Anterior cingulate cortex (tissue), 58 donors: ENCODE results near the gene MAN1A1.
"Not testable (repeated sequence)": the region's sequence is repeated elsewhere in the genome, so short reads cannot be mapped to it uniquely, and the experiment has no call there.

Experiments
- DNase-seq, 58 donors: peaks; one replicate each; lab custom pipeline; 2025; lab: John Stamatoyannopoulos, UW

The MAN1A1 gene

DNA sequence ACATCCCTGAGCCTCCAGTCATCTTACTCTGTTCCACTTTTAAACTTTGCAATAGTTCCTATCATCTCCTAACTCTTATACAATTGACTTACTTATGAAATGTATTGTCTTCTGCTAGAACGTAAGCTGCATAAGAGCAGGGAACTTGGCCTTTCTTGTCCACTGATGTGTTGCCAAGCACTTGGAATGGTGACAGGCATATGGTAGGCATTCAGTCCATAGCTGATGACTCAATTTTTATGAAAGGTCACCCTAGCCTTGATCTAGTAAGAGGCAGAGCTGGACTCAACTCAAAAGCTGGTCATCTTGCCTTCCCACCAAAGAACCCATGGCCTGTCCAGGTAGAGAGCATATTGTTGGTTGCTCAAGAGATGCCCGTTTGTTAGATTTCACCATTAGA lies 188.7 kb downstream of the MAN1A1 start:
- DNase-seq: no peak

DNA sequence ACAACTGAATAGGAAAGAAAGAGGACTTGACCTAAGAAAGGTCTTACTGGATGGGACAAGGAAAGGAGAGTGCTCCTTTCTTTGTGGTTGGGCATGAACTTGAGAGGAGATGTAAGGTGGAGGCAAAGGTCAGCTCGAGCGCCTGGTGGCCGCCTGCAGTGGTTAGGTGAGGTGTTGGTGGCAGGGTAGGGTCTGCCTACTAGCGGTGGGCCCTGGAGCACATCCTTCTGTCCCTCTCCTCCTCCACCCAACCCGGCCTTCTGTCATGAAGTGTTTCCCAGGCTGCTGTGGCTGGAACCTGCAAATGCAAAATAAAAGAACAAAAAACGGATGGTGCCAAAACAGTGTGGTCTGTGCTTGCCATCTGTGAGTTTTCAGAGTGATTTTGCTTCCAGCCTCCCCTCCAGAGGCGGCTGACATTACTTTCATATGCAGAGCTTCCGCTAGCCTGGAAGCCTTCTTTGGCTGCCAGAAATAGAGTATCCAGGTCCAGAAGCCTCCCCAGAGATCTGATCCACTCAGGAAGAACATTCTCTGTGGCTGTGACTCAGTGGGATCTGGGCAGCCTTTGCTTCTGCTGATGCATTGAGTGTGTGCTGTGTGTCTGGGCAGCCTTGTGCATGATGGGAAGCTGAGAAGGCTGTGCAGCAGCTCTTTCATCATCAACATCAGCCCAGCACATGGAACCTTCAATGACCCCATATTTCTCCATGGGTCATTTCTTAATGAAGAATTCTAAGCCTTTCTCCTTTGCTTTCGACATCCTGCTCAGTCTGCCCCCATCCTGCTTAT lies 191.3 kb downstream of the MAN1A1 start:
- peak in 2 of 58 donors; percentile 1 to 5 for DNase-seq

DNA sequence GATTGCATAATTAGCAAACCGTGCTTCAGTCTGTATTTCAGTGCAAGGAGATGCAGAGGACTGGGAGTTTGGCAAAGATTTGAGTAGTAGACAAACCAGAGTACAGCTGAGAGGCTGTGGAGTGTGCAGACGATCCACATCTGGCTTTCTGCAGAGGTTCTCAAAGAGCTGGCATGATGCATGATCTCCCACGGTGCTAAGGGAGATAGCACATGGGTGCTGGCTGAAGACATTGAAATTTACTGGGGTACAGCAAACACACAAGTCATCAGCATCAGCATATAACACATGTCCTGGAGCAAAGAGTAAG lies 192.1 kb downstream of the MAN1A1 start:
- DNase-seq: no peak

DNA sequence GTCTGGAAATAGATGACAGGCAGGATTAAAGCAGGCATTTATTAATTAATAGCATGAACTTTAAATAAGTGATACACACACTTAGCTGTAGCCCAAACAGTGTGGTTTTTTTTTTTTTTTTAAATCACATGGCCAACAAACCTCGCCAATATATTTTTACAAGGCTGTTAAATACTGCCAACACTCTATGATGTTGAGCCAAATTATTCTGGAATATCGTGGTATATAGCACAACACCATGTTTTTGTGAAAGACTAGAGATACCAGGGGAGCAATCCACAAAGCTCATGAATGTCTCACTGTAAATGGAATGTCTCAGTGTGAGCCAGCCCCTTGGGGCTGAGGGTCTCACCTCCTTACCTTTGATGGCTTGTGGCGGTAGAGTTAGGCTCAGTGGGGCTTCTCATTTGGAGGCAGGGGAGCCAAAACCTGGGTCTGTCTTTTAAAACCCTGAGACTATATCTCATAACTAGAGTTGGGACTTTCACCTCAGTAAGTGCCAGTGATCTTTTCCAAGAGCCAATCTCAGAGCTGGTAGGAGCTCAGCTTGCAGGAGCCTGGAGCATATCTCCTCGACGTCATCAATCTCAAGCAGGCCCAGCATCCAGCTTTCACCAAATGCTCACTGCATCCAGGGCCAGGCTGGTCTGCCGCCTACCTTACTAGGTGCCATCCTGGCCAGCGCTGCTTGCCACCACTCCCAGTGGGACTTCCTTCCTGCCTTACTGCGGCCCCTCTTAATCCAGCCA lies 192.6 kb downstream of the MAN1A1 start:
- DNase-seq: no peak

DNA sequence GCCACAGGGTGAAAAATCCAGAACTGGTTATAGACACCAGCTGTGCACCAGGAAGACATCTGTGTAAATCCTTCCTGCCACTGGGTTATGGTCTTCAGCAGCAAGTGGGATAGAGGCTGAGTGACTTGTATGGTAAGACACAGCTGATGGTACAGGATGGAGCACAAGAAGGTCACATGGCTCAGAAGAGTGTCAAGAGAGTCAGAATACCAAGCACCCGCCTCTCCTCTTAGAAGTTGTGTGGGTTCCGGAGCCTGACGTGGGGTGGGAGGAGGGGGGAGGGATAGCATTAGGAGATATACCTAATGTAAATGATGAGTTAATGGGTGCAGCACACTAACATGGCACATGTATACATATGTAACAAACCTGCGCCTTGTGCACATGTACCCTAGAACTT lies 193.5 kb downstream of the MAN1A1 start:
- not testable (repeated sequence) for DNase-seq

DNA sequence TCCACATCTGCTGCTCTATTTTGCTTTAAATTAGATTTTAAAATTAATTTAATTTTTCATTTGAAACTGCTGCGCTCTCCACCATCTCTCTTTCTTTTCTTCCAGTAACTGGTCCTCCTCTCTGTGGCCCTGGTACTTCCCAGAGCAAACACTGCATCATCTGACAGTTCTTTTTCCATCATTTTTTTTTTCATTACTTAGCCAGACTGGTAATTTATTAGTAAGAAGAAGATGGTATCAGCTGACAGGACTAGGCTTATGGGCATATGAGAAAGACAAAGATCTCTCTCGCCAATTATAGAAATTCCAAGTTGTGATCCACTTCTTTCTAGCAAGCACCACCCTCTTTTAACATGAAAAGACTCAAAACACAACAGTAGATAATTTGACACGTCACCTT lies 197.4 kb downstream of the MAN1A1 start:
- no peak for DNase-seq

DNA sequence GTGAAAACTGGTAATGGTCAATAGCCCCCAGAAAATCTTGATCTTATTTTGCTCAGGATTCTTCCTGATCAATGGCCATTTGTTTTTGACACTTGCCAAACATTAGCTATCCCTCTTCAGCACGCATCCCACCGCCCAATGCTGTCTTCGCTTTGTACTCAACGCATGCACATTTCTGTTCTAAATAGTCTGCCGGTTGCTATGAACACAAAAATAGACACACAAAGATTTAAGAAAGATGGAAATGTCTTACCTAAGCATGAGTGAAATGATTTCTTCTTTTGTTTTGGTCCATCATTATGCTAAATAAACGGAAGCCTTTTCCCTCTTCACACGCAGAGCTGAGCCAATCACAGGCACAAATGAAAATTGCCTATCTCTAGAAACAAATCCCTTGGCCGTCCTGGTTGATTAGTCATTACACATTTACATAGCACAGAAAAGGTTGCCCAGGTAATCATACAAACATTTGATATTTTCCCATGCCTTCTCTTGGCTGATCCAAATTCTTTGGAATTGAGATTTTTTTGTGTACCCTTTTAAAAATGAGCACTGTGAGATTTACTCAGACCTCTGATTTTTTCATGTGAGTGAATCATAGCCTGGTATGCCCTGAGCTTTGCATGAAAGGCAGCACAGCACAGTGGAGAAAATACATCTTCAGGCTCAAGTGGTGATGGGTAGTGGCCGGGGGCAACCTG lies 200.6 kb downstream of the MAN1A1 start:
- DNase-seq: peak in 2 of 58 donors; percentile 22 to 39

DNA sequence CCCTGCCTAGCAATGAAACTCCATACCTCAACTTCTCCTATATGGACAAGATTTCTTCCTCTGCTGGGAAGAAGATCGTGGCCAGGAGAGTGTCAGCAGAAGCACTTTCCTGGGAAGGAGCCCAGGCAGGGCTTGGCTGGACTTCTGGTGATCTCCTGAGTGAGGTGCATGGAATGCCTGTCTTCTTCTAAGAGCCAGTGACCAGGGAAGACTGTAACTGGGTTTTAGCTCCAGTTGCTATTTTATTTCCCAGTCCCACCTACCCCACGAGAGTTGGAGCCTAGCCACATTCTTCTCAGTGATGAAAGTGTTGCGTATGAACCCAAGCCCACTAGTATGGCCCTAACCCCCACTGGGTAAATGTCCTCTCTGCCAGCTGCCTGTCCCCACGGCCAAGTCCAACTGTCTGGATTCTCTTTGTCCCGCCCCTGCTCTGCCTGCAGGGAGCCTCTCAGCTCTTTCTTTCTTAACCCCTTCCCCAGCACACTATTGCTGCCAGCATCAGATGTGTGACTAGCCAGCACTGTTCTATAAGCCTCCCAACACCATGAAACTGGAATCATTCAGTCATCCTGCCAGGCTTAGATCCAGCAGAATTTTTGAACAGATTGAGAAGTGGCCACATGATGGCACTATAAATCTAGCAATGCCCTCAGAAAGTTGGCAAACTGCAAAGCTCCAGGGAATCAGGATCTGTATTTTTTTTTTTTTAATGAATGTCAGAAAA lies 201.3 kb downstream of the MAN1A1 start:
- peak in 33 of 58 donors; percentile 10 to 62 (median 36) for DNase-seq

DNA sequence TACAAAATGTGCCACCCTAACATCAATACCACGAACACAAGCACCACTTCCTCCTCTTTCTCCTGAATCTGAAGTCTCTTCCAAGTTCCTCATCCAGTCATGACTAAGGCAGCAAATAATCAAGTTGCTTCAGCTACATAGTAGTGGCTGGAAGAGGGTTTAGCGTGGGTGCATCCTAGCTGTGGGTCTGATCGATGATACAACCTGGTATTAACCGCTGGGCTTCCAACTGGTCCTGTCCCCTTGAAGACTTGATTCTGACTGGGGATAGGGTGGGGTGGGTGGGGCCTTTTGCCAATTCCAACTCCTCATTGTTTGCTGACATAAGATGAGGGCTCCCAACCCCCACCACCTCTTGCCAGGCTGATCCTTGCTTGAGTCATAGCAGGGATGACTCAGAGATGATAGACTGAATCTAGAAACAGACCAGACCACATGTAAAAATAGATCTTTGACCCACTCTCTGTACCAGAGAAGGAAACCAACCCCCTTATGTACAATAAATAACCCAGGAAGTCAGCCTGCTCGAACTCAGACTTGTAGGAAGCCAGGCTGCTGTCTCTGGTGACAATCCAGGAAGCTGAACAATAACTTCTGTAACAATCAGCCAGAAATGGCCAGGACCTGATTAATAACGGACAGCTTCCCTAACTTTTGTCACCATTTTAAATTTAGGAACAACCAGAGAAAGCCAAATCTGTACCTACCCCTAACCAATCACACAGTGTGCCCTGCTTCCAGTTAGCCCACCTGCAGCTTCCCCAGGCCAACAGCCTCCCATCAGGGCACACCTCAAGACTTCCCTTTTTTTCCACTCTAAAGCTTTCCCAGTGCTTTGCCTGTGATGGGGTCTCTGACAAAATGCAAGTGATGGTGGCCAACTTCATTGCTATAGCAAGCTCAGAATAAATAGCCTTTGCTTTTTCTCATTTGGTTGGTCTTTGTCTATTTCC lies 202.2 kb downstream of the MAN1A1 start:
- DNase-seq: peak in 15 of 58 donors; percentile 6 to 59 (median 18)

DNA sequence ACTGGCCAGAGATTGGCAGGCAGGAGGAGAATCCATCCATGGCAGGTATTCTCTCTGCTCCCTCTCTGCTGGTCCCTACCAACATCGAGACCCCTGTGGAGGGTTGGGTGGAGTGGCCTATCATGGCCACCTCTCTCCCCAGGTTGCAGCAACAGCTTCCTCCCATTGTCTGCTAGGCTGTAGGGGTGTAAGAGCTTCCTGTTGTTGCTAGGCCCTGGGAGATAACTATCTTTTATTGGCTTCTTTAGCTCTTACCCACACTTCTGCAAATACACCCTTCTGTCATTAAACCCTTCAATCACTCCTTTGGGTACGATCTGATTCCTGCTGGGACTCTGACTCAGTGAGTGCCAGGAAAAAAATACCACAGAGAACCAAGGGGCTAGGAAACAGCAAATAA lies 204.4 kb downstream of the MAN1A1 start:
- no peak for DNase-seq

DNA sequence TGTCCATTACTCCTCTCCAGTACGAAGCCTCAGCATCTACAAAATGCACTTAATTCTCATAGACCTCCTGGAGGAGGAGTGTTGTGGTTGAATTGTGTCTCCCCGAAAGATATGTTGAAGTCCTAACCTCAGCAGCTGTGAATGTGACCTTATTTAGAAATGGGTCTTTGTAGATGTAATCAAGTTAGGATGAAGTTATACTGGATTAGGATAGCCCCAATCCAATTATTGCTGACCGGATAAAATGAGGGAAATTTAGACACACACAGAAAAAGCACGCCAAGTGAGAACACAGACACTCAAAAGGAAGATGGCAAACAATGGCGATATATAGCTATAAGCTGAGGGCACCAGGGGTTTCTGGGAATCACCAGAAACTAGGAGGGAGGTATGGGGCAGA lies 206.9 kb downstream of the MAN1A1 start:
- no peak for DNase-seq

DNA sequence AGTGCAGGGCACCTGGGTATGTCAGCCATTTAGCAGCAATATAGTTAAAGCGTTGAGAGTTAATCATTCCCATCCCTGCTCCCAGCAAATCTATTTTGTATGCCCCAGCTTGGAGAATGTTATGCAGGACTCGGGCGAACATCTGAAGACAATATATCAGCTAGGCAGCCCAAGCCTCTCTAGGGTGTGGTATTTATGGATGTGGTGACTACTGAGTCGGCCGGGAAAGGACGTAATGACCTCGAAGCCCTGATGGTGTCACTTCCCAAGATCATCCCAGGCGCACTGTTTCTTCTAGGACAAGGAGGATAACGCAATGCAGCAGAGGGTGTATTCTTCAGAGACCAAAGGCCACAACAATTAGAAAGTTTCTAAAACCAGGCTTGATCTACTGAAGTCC lies 207.5 kb downstream of the MAN1A1 start:
- DNase-seq: no peak

DNA sequence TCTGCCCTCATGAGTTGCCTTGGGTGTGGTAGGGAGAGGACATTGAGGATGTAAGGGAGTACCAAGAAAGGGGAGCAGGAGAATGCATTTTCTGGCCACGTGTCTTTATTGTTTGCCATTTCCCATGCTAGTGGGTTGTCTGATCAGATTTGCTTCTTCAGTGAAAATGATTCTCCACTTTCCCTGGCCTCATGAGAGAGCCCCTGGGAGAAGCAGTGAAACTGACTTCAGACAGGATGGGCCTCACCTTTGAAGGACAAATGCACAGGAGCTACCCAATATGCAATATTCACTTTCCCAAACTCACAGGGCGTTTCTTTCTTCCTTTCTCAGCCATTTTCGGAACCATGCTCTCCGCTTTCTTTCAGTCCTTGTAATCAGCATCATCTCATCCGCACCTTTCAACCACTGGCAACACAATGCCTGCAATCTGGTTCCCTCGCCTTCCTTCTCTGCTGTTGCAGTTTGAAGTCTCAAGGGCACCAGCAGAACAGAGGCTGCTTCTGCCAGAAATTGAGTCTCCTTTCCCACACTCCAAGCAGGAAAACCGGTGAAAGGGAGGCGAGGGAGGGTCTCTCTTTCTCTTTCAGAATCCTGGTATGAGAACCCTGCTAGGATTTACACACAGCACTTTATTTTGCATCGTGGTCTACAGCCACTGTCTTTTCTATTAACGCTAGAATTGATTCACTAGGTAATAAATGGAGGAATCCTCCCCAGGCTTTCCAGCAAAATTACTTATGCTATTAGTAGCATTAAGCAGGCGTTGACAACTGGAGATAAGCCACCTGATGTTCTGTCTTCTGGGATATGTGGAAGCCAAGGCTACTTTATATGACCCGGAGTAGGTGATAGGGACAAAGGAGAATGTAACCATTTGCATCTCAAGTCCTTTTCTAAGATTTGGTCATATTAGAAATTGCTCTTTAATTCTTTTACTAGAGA lies 209.1 kb downstream of the MAN1A1 start:
- no peak for DNase-seq

DNA sequence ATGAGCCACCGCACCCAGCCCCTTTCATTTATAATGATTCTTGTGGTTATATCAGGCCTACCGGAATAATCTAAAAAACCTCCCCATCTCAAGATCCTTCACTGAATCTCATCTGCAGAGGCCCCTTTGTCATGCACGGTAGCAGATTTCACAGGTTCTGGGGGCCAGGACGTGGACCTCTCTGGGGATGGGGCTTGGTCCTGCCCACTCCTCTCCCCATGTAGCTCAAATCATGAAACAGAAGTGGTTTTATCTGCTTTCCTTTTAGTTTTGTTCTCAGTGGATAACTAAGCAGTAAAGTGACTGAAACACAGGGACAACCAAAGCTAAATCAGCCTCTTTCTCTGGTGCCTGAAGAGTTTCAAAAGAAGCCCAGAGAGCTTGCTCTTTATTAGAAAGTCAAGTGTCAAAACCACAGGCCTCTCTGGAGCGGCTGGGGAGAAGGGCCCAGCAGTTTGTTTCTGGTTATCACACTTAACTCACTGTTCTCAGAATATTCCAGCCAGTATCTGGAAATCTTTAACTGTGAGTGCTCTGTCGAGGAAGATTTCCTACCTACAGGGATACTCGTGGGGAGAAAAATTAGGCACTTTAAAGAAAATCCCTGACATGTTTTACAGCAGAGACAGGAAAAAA lies 210.5 kb downstream of the MAN1A1 start:
- DNase-seq: no peak

DNA sequence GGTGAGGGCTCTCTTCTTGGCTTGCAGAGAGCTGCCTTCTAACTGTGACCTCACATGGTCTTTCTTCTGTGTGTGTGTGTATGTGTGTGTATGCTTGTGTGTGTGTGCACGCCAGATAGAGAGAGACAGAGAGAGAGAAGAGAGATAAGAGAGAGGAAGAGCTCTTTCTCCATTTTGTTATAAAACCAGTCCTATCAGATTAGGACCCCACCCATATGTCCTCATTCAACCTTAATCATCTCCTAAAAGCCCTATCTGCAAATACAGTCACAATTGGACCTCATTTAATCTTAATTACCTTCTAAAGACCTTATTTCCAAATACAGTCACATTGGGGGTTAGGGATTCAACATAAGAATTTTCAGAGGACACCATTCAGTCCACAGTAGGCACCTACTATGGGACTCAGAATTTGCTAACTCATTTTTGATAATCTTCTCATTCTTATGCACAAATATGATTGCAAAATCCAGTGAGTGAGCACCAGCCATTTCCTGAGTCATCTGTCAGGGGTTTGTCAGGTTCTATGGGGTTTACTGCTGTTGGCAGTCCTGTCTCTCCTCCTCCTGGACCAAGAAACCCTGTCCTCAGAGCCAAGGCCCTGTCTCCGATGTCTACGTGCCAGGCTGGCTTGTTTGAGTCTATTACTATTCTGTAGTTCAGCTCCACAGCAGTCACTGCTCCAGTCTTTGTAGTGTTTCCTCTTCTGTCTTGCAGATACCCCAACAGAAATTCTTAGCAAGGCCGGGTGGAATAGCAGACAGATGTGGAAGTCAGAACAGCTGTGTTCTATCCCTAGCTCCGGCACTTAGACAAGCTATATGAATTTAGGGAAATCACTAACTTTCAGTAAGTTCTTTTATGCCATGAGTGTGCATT lies 212.1 kb downstream of the MAN1A1 start:
- no peak for DNase-seq

DNA sequence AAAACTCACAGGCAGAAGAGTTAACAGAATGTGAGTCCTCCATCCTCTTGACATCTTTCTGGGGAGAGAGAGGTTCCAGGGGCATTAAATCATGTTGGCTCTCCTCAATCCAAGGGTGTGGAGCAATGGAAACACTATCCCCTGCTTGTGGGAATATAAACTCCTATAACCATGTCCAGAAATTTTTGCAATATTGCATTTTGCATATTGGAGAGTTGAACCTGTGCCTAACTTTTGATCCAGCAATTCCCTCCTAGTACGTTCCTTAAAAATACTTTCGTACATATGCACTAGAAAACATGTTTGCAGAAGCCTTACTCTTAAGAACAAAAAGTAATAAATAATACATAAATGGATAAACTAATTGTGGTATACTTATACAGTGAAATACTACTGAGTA lies 214.8 kb downstream of the MAN1A1 start:
- DNase-seq: no peak

DNA sequence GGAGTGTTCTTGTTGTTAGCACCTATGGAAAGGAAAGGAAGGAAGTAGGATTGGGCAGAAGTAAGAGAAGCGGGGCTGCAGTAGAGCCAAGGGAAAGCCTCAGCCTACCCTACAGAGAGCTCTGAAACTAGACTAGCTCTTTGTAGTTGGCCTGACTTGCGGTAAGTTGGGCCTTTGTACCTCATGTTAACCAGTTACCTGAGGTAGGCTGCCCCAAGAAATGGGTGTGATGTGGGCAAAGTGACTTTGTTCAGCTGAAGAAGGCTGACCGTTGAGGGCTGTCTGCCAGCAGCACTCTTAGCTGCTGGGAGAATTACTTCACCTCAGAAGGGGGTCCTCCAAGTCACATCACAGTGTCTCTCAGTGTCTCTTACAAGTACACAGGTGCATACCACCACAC lies 216.2 kb downstream of the MAN1A1 start:
- DNase-seq: no peak
